Ovary (tissue), 9 donors: ENCODE results near the gene CCDC80. TPM values are rescaled to one million over a fixed set of nuclear protein-coding genes. Genes with fewer than 3 reads are reported as not detected.

ENCODE experiments used
- DNase-seq, 5 donors: peaks; one replicate each; pipeline ENCODE4 v3.0.0-alpha.2; 2019 to 2020
- H3K27ac ChIP-seq, 2 donors: fragments of 200-600 bp; one replicate each; pipeline versions ENCODE4 v1.5.1 to v1.8.0; 2019 to 2022
- H3K27me3 ChIP-seq: fragments of 200-600 bp; one replicate; pipeline ENCODE4 v1.8.0; 2022
- H3K36me3 ChIP-seq: fragments of 200-600 bp; sonication (generic); one replicate; pipeline ENCODE4 v1.5.1; 2019
- H3K4me1 ChIP-seq: one replicate; pipeline ENCODE4 v1.8.1; 2013; ENCODE audit warnings: mild to moderate bottlenecking, moderate library complexity; ENCODE audit not compliant: insufficient read depth
- H3K4me3 ChIP-seq: fragments of 200-600 bp; sonication (generic); one replicate; pipeline ENCODE4 v1.5.1; 2017
- H3K9me3 ChIP-seq, 2 donors: fragments of 200-600 bp in 1 of 2; sonication (generic) in 1 of 2; one replicate each; pipeline versions ENCODE4 v1.5.1 to v1.8.1; 2013 to 2019; ENCODE audit warnings: mild to moderate bottlenecking in 1 of 2, moderate library complexity in 1 of 2
- EP300 ChIP-seq: sonication (generic); formaldehyde crosslinking; IDR thresholded peaks from one replicate; pipeline ENCODE4 v1.6.1; 2017; ENCODE audit warnings: antibody characterized with exemption
- POLR2A ChIP-seq: fragments of 450-650 bp; IDR thresholded peaks from one replicate; pipeline ENCODE4 v1.6.1; 2017; ENCODE audit warnings: antibody characterized with exemption, mild to moderate bottlenecking, moderate library complexity
- WGBS, 3 donors: extraction: QIAGEN DNeasy Blood & Tissue Kit in 1 of 3; methylation state at CpG; one replicate each; pipeline versions ENCODE4 v1.1.5 to v1.1.7; 2013 to 2017; 5-methylcytosine and 5-hydroxymethylcytosine counted together
- intact Hi-C, 4 donors: fragments of 100-400 bp; cut with DNase I; formaldehyde crosslinking; loops; one replicate each; pipeline versions ENCODE4 v1.11.0 to v1.15.1; 2022 to 2023
- polyA plus RNA-seq, 2 donors: library from polyadenylated mRNA; stranded (reverse); fragments of 200-250 nt in 1 of 2; fragments of 350-450 nt in 1 of 2; fragmentation: Illumina TruSeq in 1 of 2; extraction: RNeasy Lipid Tissue Mini Kit (QIAGEN cat#74804) in 1 of 2; gene quantifications; one replicate each; pipeline ENCODE4 v1.2.3, GENCODE V29; 2013 to 2014
- total RNA-seq, 7 donors: library from RNA; depleted of rRNA in 2 of 7; stranded (reverse); fragments of >200 nt in 2 of 7; fragmentation: NEBNext Ultra II Directional in 3 of 7; extraction: Animal tissue kit (Norgen Biotek cat#: 25700) in 3 of 7; gene quantifications; one replicate each; pipeline versions ENCODE4 v1.1.0 to v1.2.4, GENCODE V29; 2016 to 2023
- TF ChIP-seq, protein P1 (sequence below), 3 donors: fragments of 450-650 bp in 2 of 3; fragments of 200-600 bp in 1 of 3; IDR thresholded peaks; one replicate each; pipeline versions ENCODE4 v1.5.1 to v1.8.0; 2016 to 2022; ENCODE audit warnings: antibody characterized with exemption in 3 of 3, mild to moderate bottlenecking in 1 of 3
- donor health status: DM: no; HTN: no; CAD: no; lungs with moderate emphysema.
- donor health status: DM: no; HTN: no; CAD: no.
- donor health status: Bipolar disorder and iron deficiency.
- donor health status: DM: yes; HTN: yes; CAD: no.
- donor health status: DM: no; HTN: no; CAD: no.
- donor health status: DM: yes; HTN: yes; CAD: no.

The CCDC80 gene
- total and polyA plus RNA-seq, 9 donors: 13.2 to 539 (median 92.2) TPM

DNA sequence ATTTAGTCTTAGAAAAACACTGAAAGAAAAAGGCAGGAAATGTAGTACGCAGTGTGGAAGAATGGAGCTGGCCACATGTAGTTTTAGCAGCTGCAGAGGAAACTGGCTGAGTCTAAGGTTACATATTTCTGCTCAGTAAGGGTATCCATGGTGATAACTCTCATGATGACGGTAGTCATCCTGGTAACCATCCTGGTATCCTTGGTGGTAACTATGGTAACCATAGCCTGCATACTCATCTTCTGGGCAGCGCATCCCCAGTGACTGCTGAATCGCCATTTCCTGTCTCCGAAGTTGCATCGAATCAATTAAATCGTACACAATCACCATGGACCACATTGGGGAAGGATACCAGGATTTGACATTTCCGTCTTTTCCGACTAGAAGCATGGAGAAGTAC lies 35.7 kb downstream of the CCDC80 start:
- no peaks in the 10 kb centered on the region for H3K36me3 ChIP-seq
- H3K4me1 ChIP-seq: peaks cover 4% of the 10 kb centered on the region
- H3K9me3 ChIP-seq: no peaks in the 10 kb centered on the region
- intact Hi-C loops: no loop called here
- no peak for DNase-seq
- 77 to 84% (median 82%) methylated on average over 9 of the region's 9 CpGs for WGBS, 3 donors
- H3K27me3 ChIP-seq: no peaks in the 10 kb centered on the region
- H3K27ac ChIP-seq: no peak overlapping the region
- TF ChIP-seq, protein P1, sequence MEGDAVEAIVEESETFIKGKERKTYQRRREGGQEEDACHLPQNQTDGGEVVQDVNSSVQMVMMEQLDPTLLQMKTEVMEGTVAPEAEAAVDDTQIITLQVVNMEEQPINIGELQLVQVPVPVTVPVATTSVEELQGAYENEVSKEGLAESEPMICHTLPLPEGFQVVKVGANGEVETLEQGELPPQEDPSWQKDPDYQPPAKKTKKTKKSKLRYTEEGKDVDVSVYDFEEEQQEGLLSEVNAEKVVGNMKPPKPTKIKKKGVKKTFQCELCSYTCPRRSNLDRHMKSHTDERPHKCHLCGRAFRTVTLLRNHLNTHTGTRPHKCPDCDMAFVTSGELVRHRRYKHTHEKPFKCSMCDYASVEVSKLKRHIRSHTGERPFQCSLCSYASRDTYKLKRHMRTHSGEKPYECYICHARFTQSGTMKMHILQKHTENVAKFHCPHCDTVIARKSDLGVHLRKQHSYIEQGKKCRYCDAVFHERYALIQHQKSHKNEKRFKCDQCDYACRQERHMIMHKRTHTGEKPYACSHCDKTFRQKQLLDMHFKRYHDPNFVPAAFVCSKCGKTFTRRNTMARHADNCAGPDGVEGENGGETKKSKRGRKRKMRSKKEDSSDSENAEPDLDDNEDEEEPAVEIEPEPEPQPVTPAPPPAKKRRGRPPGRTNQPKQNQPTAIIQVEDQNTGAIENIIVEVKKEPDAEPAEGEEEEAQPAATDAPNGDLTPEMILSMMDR (IDR thresholded peaks at IDR 0.05): no peak
- no peak for TF ChIP-seq POLR2A
- TF ChIP-seq EP300: no peak
- H3K4me3 ChIP-seq: no peak overlapping the region

DNA sequence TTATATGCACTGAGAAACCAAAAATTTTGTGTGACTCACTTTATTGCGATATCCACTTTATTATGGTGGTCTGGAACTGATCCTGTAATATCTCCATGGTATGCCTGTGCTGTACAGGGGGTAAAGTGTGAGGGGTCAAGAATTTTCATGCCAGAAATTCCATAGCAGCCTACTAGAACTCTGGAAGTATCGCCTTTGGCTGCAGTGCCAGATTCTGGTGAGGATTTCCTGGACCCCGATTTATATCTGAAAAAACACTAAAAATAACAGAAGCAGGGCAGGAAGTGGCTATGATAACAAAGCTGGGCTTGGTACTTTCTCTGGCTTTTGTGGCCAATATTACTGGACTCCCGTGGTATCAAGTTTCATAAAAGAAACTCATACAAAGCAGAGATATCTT lies 36.4 kb downstream of the CCDC80 start:
- TF ChIP-seq EP300: no peak
- Histone ChIP-seq H3K36me3 (no peaks in the 10 kb centered on the region), H3K27me3 (no peaks in the 10 kb centered on the region), H3K27ac (no peak overlapping the region), H3K4me1 (peaks cover 4% of the 10 kb centered on the region), H3K9me3 (no peaks in the 10 kb centered on the region), H3K4me3 (no peak overlapping the region)
- WGBS, 3 donors: 11 to 23% (median 15%) methylated on average over 4 of the region's 4 CpGs
- no peak for DNase-seq
- intact Hi-C loops: no loop called here

GRCh38 chr3:112602217-112602838 lies 38.6 kb downstream of the CCDC80 start:
- H3K36me3 ChIP-seq: no peaks in the 10 kb centered on the region
- TF ChIP-seq POLR2A: no peak
- no peak overlapping the region for H3K27ac ChIP-seq
- peaks cover 4% of the 10 kb centered on the region for H3K4me1 ChIP-seq
- intact Hi-C loops: no loop called here
- no peak overlapping the region for H3K4me3 ChIP-seq
- no peaks in the 10 kb centered on the region for H3K9me3 ChIP-seq
- H3K27me3 ChIP-seq: no peaks in the 10 kb centered on the region
- DNase-seq: no peak

- TF ChIP-seq, protein P1 (IDR thresholded peaks at IDR 0.05): no peak
- TF ChIP-seq EP300 (no peak), POLR2A (no peak)
- H3K4me1 ChIP-seq: no peaks in the 10 kb centered on the region
- H3K36me3 ChIP-seq: no peaks in the 10 kb centered on the region
- intact Hi-C loops: no loop called here
- no peak overlapping the region for H3K4me3 ChIP-seq
- H3K9me3 ChIP-seq: no peaks in the 10 kb centered on the region
- H3K27ac ChIP-seq: no peak overlapping the region
- no peaks in the 10 kb centered on the region for H3K27me3 ChIP-seq
- no peak for DNase-seq
Measured at GRCh38 chr3:112598731-112599130, 42.2 kb downstream of the CCDC80 start.

- 91 to 95% (median 93%) methylated on average over 2 of the region's 2 CpGs for WGBS, 3 donors
- no peak for DNase-seq
- Histone ChIP-seq H3K36me3 (no peaks in the 10 kb centered on the region), H3K4me1 (no peaks in the 10 kb centered on the region), H3K27me3 (no peaks in the 10 kb centered on the region), H3K27ac (no peak overlapping the region), H3K9me3 (no peaks in the 10 kb centered on the region), H3K4me3 (no peak overlapping the region)
- TF ChIP-seq, protein P1 (IDR thresholded peaks at IDR 0.05): no peak
- TF ChIP-seq EP300 (no peak), POLR2A (no peak)
- intact Hi-C loops: no loop called here
Measured at GRCh38 chr3:112597945-112598344, 43.0 kb downstream of the CCDC80 start.
